NCI-H1694 (cell line): ENCODE results near the gene TNC.

Experiments
- DNase-seq: peaks from one replicate; lab custom pipeline; 2025; lab: John Stamatoyannopoulos, UW

TNC gene

DNA sequence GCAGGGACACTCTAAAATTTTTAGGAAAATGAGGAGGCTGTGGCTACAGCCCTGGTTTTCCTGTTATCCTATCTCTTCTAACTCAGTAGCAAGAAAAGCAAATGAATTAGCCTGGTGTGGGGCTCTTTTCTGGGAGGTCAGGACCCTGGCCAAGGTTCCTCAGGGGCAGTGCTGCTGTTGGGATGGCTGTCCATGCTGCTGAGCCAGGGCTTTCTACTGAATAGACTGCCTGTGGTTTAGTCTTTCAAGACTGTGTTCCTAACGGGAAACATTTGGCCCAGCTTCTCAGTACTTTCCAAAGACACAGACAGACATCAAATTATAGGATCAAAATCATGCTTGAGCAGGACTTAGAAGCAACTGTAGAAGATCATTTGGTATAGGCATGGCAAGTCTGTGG is 18.1 kb downstream of the TNC start:
- no peak for DNase-seq

DNA sequence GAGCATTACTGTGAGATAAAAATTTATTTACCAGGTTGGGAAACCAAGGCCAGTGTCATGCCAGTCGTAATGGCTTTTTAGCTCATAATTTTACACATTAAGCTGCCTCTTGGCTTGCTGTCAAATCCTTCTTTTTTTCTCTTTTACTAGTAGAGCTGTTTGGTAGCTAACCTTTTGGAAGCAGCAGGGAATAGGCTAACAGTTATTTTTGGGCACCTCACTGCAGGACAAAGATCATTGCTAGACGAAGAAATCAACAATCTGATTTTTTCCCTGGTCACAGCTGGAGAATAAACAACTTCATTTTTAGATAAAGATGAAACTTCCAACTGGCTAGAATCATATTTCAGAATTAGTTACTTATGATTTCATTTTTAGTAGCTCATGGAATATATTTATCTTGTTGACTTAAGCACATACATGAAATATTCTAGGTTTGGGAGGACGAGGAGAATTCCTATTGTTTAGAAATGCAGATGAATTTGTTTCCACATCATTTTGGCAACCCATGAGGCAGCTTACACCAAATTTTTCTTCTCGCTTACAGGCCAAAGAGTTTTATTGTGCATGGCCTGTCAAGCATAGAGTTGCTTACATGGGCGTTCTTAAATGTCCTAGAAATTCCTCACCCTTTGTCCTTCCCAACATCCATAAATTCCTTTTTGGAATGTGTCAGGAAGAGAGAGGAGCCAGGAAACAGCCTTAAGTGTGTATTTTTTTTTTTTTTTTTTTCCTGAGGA is 19.6 kb downstream of the TNC start:
- DNase-seq, result no peak

DNA sequence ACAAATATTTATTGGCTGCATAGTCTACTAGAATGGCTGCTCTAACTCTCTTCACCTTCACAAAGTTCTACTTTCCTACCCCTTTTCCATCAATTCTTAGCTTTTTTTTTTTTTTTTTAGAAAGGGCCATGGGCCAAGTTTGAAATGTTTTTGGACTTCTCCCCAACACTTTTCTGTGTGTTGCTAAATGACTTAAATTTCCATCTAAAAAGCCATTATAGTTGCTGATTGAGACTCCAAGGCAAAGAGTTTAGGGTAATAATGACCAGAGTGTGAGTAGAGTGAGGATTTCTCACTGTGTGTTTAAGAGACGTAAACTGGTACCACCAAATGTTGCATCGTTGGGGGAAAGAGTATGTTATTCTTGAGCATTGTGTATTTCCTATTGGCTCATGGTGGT is 24.4 kb downstream of the TNC start:
- no peak for DNase-seq

DNA sequence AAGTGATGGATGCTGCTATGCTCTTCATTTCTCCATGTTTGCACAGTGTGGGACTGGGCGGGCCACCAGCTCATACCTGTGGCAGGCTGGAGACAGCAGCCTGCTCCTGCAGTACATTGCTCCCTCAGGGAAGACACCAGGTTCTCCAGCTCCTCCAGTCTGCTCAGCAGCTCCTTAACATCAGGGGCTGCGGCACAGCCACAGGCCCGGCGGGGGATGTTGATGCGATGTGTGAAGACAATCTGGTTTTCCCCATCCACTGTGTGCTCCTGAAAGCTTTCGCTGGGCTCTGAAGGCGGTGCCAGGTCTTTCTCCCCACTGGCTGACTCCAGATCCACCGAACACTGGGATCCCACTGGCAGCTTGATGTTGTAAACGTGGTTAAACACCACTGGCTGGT is 27.5 kb downstream of the TNC start:
- DNase-seq, result no peak

- no peak for DNase-seq
Measured at GRCh38 chr9:115088860-115089259, 29.1 kb downstream of the TNC start.

- DNase-seq, result no peak
Measured at GRCh38 chr9:115086886-115087285, 31.1 kb downstream of the TNC start.

GRCh38 chr9:115086461-115086860 is 31.5 kb downstream of the TNC start:
- no peak for DNase-seq

DNA sequence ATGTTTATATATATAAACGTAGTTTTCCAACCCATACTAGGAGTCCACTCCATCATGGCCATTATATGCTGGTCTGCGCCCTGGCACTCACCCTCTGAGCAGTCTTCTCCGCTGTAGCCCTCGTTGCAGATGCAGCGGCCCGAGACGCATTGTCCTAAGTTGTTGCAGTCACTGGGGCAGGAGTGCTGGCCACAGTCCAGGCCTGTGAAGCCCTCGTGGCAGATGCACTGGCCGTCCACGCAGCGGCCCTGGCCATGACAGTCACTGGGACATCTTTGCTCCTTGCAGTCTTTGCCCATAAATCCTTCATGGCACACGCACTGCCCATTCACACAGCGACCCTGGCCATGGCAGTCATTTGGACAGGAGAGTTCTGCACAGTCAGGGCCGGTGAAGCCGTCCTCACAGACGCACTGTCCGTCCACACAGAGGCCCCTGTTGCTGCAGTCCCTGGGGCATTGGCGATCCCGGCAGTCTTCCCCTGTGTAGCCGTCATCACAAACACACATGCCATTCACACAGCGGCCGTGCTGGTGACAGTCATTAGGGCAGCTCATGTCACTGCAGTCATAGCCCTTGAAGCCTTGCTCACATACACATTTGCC is 32.1 kb downstream of the TNC start:
- no peak for DNase-seq

GRCh38 chr9:115084709-115085108 is 33.2 kb downstream of the TNC start:
- no peak for DNase-seq

- no peak for DNase-seq
Measured at GRCh38 chr9:115084157-115084556, 33.8 kb downstream of the TNC start.

DNA sequence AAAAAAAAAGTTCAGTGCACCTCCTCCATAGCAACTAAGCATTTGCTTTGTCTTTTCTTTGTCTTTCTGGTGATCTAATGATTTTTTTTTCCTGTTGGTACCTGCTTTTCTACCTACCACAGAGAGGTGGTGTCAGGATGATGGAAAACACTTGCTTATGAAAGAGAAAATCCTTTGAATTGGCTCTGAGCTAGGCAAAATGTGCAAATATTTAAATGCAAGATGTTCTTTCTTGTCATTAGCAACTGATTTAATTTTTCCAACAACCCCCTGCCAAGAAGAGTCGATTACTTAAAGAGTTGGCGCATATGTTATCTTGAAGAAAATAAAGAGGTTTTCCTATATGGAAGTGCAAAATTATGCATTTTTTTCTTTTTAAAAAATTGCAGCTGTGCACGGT is 37.7 kb downstream of the TNC start:
- no peak for DNase-seq

DNA sequence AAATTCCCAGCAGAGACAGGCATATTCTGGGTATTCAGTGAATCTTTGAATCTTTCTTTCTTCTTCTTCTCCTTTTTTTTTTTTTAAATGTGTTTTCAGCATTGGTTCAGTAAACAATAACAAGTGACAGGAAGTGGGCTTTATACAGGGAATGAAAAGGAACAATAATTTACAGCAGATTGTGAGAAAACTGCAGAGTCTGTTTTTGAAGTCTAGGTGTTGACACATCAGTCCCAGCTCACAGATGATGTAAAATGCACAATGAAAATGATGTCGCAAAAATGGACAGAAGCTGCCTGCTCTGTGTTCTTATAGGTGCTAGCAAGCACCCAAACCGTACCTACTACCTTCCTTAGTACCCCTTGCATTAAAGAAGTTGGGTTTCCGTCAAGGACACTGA is 38.8 kb downstream of the TNC start:
- DNase-seq, result no peak

DNA sequence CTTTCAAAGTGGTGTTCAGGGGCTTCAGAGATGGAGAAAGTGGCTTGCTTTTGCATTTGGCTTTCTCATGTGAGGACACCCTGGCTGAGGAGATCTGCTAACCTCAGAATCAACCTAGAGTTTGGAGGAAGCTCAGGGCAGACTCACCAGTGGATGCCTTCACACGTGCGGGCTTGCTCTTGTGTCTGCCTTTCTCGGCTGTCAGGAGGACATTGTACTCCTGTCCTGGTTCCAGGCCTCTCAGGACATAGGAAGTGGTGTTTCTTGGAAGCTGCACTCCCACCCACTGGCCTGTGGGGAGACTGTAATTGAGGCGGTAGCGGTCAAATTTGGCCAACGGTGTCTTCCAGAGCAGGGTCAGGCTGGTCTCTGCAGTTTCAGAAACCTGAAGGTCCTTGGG is 44.5 kb downstream of the TNC start:
- no peak for DNase-seq

GRCh38 chr9:115071176-115071575 is 46.8 kb downstream of the TNC start:
- DNase-seq, result no peak

DNA sequence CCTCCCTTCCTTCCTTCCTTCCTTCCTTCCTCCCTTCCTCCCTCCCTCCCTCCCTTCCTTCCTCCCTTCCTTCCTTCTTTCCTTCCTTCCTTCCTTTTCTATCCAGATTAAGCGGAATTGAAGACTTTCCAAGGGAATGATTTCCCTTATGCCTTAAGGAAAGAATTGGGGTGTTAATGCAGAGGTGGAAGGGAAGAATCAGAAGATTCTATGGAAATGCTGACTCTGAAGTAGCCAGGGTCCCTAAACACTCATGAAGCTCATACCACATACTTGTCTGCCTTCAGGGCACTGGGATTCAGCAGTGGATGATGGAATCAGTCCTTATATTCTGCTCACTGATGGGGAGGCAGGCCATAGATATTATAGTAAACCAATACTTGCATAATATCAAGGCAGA is 48.2 kb downstream of the TNC start:
- DNase-seq, result no peak

- no peak for DNase-seq
Measured at GRCh38 chr9:115069302-115069701, 48.7 kb downstream of the TNC start.

GRCh38 chr9:115068031-115068430 is 49.9 kb downstream of the TNC start:
- no peak for DNase-seq

DNA sequence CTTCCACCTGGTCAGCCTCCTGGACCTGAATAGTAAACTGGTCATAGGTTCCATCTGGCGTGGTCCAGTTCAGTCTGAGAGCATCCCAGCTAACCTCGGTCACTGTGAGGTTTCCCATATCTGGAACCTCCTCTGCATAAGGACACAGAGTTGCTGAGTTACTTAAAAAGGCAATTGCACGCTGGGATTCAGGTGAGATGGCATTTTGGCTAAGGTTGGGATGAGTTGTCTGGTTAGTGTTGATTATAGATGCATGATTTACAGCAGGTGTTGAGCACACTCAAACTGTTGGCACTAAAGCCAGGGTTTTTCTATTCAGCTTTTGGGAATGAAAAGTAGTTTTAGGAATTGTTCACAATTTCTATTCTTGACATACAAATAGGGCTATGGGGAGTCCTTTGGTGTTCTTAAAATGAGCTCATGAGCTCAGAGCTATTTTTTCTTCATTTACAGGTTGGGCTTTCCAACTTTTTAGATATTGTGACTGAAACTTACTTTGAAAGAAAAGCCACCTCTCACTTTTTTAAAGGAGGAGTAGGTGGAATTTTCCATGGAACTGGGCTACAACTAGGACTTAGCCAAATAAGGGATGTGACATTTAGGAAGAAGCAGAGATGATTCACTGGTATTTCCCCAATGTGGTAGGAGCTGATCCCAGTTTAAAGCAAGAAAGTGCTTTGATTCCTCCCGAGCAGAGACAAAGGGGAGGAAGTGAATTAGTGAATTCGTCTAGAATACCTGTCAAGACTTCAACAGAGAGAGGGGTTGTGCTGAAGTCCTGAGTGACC is 54.7 kb downstream of the TNC start:
- no peak for DNase-seq

DNA sequence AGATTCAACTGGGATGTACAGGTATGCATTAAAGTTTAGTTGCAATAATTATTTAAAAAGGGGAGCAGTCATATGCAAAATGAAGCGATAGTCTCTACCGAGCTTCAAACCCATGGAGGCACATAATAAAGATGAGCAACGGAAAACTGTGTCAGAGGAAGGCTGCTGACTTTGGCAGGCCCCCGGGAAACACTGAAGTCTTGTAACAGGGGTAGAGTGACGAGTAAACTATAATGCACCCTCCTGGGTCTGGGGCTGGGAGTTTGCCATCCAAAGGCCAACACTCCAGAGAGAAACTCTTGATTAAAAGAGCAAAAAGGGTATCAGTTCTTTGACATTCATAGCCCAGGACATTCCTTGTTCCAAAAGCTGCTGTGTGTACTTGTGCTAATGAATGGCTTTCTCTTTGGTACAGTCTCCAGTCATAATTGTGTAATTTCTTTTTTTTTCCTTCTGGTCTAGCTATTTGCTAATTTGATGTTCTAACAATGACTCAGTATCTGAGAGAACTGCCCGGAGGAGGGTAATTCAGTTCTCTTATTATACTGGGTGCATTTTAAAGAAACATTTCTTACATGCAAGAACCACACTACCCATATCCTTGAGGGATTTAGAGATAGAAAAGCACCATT is 59.2 kb downstream of the TNC start:
- no peak for DNase-seq

DNA sequence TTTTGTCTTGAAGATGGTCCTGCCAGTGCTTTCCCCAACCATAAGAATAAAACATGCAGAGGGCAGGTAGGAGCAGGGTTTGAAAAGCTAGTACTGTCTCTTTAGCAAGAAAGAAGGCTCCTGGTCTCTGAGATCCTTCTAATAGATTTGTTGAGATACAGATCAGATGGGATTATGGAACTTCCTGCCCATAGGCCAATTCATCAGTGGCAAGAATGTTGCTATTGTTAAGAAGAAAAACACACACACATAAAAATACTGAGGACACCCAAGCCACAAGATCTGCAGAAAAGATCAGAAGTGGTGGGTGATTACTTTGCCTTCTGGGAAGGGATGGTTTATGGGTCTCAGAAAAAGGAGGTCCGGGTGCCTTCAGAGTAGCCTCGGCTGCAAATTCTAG is 59.8 kb downstream of the TNC start:
- DNase-seq, result no peak

- DNase-seq, result no peak
Measured at GRCh38 chr9:115057559-115057958, 60.4 kb downstream of the TNC start.

DNA sequence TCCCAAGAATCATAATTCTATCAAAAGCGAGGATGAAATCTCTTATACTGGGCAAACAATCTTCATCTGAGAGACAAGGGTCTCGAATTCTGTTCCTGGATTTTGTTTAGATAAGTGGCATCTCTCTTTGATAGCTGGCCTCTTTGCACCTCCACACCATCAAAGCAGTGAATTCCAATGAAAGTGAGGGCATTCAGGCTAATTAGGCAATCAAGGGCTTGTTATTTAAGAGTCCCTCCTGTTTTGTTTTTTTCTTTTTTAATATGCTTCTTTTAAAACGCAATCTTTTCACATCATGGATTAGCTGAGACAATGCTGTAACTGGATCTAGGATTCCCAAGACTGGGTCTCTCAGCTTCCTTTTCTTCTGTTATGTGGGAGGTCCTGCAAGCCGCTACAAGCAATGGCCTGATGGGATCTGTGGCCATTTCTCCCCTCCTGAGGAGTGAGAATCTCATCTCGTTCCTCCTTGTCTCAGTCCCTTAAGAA is 67.9 kb downstream of the TNC start:
- DNase-seq, result no peak

DNA sequence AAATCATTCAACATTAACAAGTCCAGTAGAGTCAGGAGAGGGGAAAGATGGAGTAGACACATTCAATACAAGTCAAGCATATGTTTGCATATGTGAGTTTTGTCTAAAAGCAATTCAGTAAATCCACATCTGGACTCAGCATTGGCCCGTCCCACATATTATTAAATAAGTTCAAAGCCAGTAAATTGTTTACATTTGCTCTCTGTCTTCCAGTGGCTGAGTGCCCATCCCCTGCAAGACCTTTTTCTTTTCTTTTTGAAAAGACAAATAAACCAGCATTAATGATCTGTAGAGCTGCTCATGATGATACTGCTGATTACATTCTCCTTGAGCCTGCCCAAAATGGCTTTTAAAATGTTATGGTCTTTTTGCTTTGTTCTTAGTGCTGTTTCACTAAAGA is 71.1 kb downstream of the TNC start:
- no peak for DNase-seq
